CD4-positive, alpha-beta T cell treated with Interleukin-15 for 1 hour (primary cell): ENCODE results near the gene FBXW7.
A peak's percentile ranks its signal among the peaks of the same experiment; 100 is the strongest.
"Not testable (repeated sequence)": the region's sequence is repeated elsewhere in the genome, so short reads cannot be mapped to it uniquely, and the experiment has no call there.

Experiments
- DNase-seq: peaks from one replicate; pipeline ENCODE4 v3.0.0-alpha.2; 2020

FBXW7 gene

DNA sequence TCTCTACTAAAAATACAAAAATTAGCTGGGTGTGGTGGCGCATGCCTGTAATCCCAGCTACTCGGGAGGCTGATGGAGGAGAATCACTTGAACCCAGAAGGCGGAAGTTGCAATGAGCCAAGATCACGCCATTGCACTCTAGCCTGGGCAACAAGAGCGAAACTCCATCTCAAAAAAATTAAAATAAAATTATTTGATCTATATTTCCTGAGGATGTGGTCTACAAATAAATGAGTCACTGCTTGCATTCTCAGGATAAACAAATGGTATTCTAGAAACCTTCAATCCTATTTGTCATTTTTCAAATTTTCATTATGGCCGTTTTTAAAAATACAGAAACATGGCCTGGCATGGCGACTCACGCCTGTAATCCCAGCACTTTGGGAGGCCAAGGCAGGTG lies 8.6 kb upstream of the FBXW7 start:
- not testable (repeated sequence) for DNase-seq

DNA sequence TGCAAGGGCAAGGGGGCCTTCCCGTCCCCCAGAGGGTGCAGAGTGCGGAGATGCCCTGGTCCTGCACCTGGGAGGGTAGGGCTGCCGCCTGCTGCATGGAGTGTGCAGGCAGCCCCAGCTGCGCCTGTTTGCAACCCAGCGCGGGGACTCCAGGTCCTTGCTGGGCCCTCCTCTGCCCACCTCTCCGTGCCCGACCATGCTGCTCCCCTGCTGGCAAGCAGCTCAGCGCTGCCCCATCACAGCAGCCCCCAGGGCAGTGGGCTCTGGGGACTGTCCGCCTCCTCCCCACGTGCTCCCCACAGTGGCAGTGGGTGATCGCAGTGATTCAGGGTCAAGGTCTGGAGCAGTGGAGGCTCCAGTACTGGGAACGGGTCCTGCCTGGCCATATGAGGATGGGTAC lies 5.0 kb upstream of the FBXW7 start:
- DNase-seq = no peak

DNA sequence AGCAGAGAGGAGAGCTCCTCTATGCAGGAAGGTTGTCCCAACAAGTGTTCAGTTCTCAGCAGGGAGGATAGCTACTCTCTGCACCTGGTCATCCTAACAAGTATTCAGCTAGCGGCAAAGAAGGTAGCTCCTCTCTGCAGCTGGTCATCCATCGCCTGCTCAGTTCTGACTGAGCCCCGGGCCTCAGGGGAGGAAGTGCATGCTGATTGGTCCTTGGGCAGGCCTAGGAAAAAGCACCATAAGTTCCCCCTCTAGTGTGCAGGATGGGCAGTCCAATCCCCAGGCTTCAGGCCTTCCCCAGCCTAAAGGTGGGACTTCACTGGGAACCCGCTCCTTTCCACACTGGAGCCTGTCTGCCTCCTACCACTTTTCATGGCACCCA lies 4.4 kb upstream of the FBXW7 start:
- DNase-seq = no peak

GRCh38 chr4:152539556-152540292 lies 3.8 kb upstream of the FBXW7 start:
- DNase-seq = no peak

DNA sequence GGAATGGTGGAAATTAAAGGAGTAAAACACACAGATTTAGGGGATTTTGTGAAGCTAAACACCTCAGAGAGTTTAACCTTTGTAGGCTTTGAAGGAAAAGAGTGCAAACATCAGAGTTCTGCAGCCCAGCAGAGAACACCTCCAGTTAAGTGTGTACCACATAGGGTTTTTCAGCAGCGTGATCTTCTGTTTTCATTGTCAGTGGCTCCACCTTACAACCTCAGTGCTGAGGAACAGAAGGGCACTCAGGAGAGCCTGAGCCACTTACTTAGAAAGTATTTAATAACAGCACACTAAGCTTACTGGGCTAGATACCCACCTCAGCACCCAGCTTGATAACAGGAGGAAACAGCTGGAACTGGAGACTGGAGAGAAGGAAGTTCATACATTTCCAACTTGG lies 2.0 kb upstream of the FBXW7 start:
- no peak for DNase-seq

DNA sequence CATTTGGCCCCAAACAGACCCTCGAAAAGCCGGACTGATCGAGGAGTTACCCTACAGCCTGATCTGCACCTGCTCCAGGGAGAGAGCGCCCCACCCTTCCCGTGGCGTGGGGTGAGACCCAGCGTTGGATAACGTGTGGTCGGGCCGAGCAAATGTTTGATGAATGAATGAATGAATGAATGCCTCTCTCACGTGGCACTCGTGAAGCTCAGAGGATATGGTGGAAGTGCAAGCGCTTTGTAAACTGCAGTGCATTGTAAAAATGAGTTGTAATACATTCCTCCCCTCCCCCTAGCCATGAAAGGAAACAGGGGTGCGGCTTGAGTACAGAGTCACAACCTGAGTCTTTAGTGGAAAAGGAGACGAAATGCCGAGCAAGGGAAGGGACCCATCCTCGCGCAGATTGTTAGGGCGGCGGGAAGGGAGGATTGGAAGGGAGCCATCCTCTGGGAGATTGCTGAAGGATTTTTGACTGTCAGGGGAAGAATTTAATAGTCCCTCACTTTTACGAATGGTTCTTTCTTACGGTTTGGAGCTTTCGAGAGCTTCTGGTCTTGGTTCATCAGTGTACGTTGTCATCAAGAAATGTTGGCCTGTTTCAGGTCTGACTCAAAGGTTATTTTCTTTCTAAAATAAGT lies 772 bp upstream of the FBXW7 start:
- peak; percentile 77 for DNase-seq

GRCh38 chr4:152535360-152535902 lies 461 bp downstream of the FBXW7 start:
- DNase-seq = peak; percentile 21

GRCh38 chr4:152534541-152535359 lies 1.1 kb downstream of the FBXW7 start:
- DNase-seq = peak; percentile 54

DNA sequence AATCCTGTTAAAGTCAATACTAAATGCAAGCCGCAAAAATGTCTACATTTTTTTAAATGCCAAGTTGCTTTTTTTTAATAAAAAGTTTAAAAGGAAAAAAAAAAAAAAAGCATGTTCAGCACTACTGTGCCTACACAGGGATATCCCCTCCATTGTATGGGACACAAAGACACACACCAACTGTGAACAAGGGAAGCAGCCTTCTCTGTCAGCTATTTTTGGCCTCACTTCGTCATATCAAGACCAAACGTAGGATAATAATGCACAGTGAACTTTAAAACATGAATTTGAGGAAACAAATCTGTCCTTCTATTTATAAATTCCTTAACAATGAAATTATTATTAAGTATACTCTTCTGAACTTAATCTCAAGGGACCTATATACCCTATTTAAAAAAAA lies 4.4 kb downstream of the FBXW7 start:
- DNase-seq = no peak

GRCh38 chr4:152530600-152530999 lies 5.3 kb downstream of the FBXW7 start:
- no peak for DNase-seq

DNA sequence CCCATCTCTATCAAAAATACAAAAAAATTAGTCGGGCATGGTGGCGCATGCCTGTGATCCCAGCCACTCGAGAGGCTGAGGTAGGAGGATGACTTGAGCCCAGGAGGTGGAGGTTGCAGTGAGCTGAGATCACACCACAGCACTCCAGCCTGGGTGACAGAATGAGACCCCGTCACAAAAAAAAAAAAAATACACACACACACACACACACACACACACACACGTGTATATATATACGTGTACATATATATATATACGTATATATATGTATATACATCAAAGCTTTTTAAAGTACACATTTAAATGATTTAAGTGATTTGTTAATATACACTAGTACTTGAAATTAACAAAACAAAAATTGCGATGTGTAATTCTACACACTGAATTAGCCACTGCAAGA lies 6.0 kb downstream of the FBXW7 start:
- no peak for DNase-seq

DNA sequence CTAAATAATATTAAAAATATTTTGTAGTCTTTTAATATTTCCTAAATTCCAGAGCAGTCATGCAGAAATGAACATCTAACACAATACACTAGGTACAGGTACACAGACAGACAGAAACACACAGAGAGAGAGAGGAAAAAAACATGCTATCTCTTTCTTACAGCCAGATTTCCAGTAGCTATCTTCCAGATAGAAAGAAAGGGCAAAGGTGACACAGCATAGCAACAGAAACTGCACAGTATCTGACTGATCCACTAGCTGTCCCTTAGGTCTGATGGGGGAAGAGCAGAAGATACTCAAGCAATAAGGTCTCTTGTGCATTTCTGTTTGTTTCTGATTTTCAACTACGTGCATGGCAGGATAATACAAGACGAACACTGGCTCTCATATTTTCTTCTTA lies 7.8 kb downstream of the FBXW7 start:
- no peak for DNase-seq

- no peak for DNase-seq
These were observed 10.0 kb downstream of the FBXW7 start for GRCh38 chr4:152525878-152526277.

- no peak for DNase-seq
These were observed 11.5 kb downstream of the FBXW7 start for GRCh38 chr4:152524427-152524826.

DNA sequence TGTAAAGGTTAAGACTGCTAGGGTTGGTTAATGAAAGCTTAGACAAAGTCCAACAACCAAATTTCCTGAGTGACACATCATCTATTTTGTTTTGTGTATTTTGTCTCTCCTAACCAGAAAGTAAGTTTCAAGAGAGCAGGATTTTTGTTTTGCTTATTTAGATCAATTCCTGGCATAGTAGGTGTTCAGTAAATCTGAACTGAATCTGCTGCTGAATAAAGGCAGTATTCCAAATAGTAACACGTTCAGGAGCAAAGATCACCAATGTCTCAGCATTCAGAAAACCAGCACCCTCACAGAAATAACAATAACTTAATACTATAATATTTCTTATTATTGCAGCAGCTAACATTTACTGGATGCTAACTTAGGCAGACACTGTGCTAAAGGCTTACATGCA lies 12.2 kb downstream of the FBXW7 start:
- DNase-seq = no peak

DNA sequence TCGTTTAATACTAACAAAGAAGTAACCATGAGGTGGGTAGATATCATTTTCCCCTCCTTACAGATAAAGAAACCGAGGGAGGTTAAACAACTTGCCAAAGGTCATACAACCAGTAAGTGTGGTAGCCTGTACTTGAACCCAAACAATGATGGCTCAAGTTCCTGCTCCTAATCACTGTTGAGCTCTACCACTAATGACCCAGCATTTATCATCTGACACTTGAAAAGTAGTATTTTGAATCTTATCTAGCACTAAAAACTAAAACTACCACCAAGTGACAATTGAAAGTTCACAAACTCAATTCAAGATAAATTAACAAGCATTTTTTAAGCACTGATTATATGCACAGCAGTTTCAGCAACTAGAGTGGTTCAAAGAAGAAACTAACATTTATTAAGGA lies 13.1 kb downstream of the FBXW7 start:
- DNase-seq = no peak

DNA sequence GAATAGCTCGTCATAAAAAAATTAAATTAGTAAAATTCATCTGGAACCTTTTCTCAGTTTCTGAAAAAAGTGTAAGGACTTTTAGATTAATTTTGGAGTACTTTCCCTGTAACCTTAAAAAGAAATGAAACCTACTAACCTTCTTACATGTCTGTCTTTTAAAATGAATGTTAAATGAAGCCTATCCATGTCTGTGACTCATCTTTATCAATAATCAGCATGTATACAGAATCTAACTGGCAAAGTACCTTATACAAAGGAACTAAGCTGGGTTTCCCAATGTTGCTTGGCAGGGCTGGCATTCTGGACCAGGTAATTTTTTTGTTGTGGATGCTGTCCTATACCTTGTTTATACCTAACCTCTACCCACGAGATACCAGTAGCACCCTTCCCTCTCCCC lies 13.6 kb downstream of the FBXW7 start:
- DNase-seq = no peak

DNA sequence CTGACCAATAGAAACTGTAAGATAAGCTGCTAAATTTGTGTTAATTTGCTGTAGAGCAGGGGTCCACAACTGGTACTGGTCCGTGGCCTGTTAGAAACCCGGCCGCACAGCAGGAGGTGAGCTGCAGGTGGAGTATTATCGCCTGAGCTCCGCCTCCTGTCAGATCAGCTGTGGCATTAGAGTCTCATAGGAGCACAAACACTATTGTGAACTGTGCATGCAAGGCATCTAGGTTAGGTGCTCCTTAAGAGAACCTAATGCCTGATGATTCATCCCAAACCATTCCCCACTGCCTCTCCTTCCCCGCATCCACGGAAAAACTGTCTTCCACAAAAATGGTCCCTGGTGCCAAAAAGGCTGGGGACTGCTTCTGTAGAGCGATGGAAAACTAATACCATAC lies 19.7 kb downstream of the FBXW7 start:
- no peak for DNase-seq

- no peak for DNase-seq
These were observed 20.2 kb downstream of the FBXW7 start for GRCh38 chr4:152515678-152516077.

GRCh38 chr4:152514356-152514755 lies 21.5 kb downstream of the FBXW7 start:
- DNase-seq = no peak

- DNase-seq = no peak
These were observed 22.8 kb downstream of the FBXW7 start for GRCh38 chr4:152513078-152513477.

DNA sequence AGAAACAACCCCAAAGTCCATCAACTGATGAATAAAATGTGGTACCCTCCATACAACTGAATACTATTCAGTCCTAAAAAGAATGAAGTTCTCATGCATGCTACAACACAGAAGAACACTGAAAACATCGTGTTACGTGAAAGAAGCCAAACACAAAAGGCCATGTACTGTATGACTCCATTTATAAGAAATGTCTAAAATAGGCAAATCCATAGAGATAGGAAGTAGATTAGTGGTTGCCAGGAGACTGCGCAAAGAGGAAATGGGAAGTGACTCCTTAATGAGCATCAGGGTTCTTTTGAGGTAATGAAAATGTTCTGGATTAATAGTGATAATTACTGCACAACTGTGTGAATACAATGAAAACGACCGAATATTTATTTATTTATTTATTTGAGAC lies 23.4 kb downstream of the FBXW7 start:
- no peak for DNase-seq

DNA sequence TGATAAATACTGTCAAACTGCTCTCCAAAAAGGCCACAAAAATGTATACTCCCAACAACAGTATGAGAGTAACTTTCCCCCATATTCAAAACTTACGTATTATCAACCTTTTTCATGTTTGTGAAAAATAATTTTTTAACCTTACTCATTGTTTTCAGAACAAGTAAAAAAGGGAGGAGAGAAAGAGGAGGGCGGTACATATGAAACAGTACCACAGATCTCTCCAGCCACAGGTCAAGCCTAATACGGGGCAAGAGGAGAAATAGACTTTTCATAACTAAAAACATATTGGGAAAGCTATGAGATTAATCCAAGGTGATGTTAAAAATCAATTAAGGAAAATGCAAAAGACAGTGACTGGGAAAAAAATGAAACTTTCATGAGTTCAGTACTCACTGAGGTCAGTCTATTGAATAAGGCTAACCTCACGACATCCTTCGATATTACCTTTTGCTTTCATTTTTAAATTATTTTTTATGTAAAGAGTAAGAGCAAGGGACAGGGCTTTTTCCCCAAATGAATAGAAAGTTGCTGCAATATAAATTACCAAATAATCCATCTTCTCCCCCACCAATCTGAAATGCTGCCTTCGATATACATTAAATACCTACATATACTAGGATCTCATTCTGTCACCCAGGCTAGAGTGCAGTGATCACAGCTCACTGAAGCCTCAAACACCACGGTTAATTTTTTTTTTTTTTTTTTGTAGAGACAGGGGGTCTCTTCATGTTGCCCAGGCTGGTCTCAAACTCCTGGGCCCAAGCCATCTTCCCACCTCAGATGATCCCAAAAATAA lies 25.3 kb downstream of the FBXW7 start:
- no peak for DNase-seq
